NCI-H2081 treated with DMSO at 0.1 percent for 48 hours (cell line): Measurements from ENCODE around the gene DNAAF8.
A peak's percentile ranks its signal among the peaks of the same experiment; 100 is the strongest.
"Not testable (repeated sequence)": the region's sequence is repeated elsewhere in the genome, so short reads cannot be mapped to it uniquely, and the experiment has no call there.

Experiments used
- DNase-seq: peaks from one replicate; lab custom pipeline; 2025; lab: John Stamatoyannopoulos, UW

DNAAF8 gene

GRCh38 chr16:4723071-4723767 lies 11.1 kb upstream of the DNAAF8 start:
- no peak for DNase-seq

- no peak for DNase-seq
Observed at GRCh38 chr16:4724661-4725270, 9.6 kb upstream of the DNAAF8 start.

GRCh38 chr16:4726616-4727015 lies 7.7 kb upstream of the DNAAF8 start:
- DNase-seq: no peak

GRCh38 chr16:4728676-4729075 lies 5.7 kb upstream of the DNAAF8 start:
- DNase-seq: no peak

- DNase-seq: no peak
Observed at GRCh38 chr16:4729876-4730275, 4.5 kb upstream of the DNAAF8 start.

- no peak for DNase-seq
Observed at GRCh38 chr16:4733211-4733742, 1.1 kb upstream of the DNAAF8 start.

- no peak for DNase-seq
Observed at GRCh38 chr16:4733747-4734062, 632 bp upstream of the DNAAF8 start.

- DNase-seq: peak; percentile 1
Observed at GRCh38 chr16:4734730-4735535, 596 bp downstream of the DNAAF8 start.

- no peak for DNase-seq
Observed at GRCh38 chr16:4736546-4736945, 2.2 kb downstream of the DNAAF8 start.

- DNase-seq: no peak
Observed at GRCh38 chr16:4737545-4737944, 3.2 kb downstream of the DNAAF8 start.

GRCh38 chr16:4738370-4738769 lies 4.0 kb downstream of the DNAAF8 start:
- DNase-seq: not testable (repeated sequence)

GRCh38 chr16:4743226-4743878 lies 9.0 kb downstream of the DNAAF8 start:
- no peak for DNase-seq

- DNase-seq: no peak
Observed at GRCh38 chr16:4744555-4745273, 10.4 kb downstream of the DNAAF8 start.

- DNase-seq: no peak
Observed at GRCh38 chr16:4745274-4745569, 10.9 kb downstream of the DNAAF8 start.

- no peak for DNase-seq
Observed at GRCh38 chr16:4746215-4746614, 11.9 kb downstream of the DNAAF8 start.

GRCh38 chr16:4746991-4747574 lies 12.7 kb downstream of the DNAAF8 start:
- DNase-seq: no peak

- DNase-seq: no peak
Observed at GRCh38 chr16:4747906-4748681, 13.8 kb downstream of the DNAAF8 start.

GRCh38 chr16:4748682-4749411 lies 14.5 kb downstream of the DNAAF8 start:
- DNase-seq: no peak

- no peak for DNase-seq
Observed at GRCh38 chr16:4749700-4750257, 15.4 kb downstream of the DNAAF8 start.

GRCh38 chr16:4750896-4751295 lies 16.6 kb downstream of the DNAAF8 start:
- no peak for DNase-seq
